Measurements from ENCODE around the gene EXOC6B. TPM values are rescaled to one million over a fixed set of nuclear protein-coding genes. Genes with fewer than 3 reads are reported as not detected.

The EXOC6B gene
- total RNA-seq, 1 experiment from 2014 or later = 40.1 TPM

DNA sequence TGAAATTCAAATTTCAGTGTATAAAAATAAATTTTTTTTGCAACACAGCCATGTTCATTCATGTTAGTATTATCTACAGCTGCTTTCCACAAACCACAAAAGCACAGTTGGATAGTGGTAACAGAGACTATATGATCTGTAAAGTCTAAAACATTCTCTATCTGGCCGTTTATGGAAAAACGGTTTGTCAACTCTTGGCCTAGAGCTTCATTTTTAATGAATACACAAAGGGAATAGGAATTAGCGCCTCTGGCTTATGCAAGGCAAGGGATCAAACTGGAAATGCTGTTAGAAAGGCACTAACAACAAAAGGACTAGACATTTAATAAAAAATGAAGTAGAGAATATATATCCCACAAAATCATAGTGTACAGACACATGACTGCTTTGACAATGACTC, 211.9 kb downstream of the EXOC6B start:
- no peak overlapping the region for H2BK20ac ChIP-seq (ENCODE audit: low read depth, low read length, poor library complexity, severe bottlenecking)
- H4K91ac ChIP-seq (ENCODE audit: insufficient read length, low read depth, low read length) = no peak overlapping the region
- H3K27ac Mint-ChIP-seq = no peak overlapping the region
- H3K4me2 ChIP-seq (ENCODE audit: insufficient read depth, insufficient read length, low read length) = no peak overlapping the region
- no peaks in the 10 kb centered on the region for H4K20me1 ChIP-seq (ENCODE audit: control insufficient read depth, insufficient read depth, insufficient read length)
- no peaks in the 10 kb centered on the region for H3K9me3 ChIP-seq (ENCODE audit: control insufficient read depth, low read depth, low read length)
- H3K23me2 ChIP-seq (ENCODE audit: insufficient read length, low read depth, low read length, poor library complexity, severe bottlenecking) = no peaks in the 10 kb centered on the region
- no peak overlapping the region for H2AFZ ChIP-seq (ENCODE audit: low read length)
- H3K4me1 Mint-ChIP-seq = peaks cover 6 to 9% of the 10 kb centered on the region in 2 experiments
- no peaks in the 10 kb centered on the region for H3K79me1 ChIP-seq (ENCODE audit: insufficient read depth, low read depth, low read length, poor library complexity, severe bottlenecking)
- H3K79me2 ChIP-seq (ENCODE audit: insufficient read depth, low read length) = no peaks in the 10 kb centered on the region
- H4K8ac ChIP-seq (replicated peaks; ENCODE audit: insufficient read length, low read depth, low read length) = no peak overlapping the region
- no peak overlapping the region for H3K27ac ChIP-seq (ENCODE audit: insufficient read length, low read depth, low read length)
- H3K18ac ChIP-seq (ENCODE audit: insufficient read length, low read depth, low read length) = no peak overlapping the region
- no peaks in the 10 kb centered on the region for H3K27me3 ChIP-seq (ENCODE audit: insufficient read depth, low read length)
- H3K36me3 Mint-ChIP-seq (ENCODE audit: insufficient read depth in 1 of 3, low read depth in 3 of 3) = peaks cover 18 to 31% (median 24%) of the 10 kb centered on the region in 3 experiments
- H3K9me3 Mint-ChIP-seq = peaks cover 25 to 27% of the 10 kb centered on the region in 2 experiments
- H3T11ph ChIP-seq (ENCODE audit: low read length) = no peak overlapping the region
- no peak overlapping the region for H2BK15ac ChIP-seq (ENCODE audit: low read depth, low read length)
- no peak overlapping the region for H3K56ac ChIP-seq (ENCODE audit: insufficient read length, low read depth, low read length)
- DNase-seq = no peak
- H4K5ac ChIP-seq (ENCODE audit: insufficient read length, low read depth, low read length) = no peak overlapping the region
- H3K23ac ChIP-seq (ENCODE audit: insufficient read length, low read depth, low read length) = no peak overlapping the region
- no peak overlapping the region for H3K4me3 Mint-ChIP-seq
- TF ChIP-seq, protein P1, sequence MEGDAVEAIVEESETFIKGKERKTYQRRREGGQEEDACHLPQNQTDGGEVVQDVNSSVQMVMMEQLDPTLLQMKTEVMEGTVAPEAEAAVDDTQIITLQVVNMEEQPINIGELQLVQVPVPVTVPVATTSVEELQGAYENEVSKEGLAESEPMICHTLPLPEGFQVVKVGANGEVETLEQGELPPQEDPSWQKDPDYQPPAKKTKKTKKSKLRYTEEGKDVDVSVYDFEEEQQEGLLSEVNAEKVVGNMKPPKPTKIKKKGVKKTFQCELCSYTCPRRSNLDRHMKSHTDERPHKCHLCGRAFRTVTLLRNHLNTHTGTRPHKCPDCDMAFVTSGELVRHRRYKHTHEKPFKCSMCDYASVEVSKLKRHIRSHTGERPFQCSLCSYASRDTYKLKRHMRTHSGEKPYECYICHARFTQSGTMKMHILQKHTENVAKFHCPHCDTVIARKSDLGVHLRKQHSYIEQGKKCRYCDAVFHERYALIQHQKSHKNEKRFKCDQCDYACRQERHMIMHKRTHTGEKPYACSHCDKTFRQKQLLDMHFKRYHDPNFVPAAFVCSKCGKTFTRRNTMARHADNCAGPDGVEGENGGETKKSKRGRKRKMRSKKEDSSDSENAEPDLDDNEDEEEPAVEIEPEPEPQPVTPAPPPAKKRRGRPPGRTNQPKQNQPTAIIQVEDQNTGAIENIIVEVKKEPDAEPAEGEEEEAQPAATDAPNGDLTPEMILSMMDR (conservative IDR thresholded peaks at IDR 0.05) = no peak
- H2BK5ac ChIP-seq (ENCODE audit: insufficient read length, low read length) = no peak overlapping the region
- no peaks in the 10 kb centered on the region for H3K27me3 Mint-ChIP-seq (ENCODE audit: low read depth)
- H3K4me1 ChIP-seq (ENCODE audit: insufficient read depth, low read length) = no peaks in the 10 kb centered on the region
- H3K14ac ChIP-seq (ENCODE audit: insufficient read depth, low read length) = no peak overlapping the region
- no peak overlapping the region for H3K4ac ChIP-seq (ENCODE audit: low read depth, low read length)
- H2BK12ac ChIP-seq (ENCODE audit: insufficient read length, low read depth, low read length) = no peak overlapping the region
- H3K9ac ChIP-seq (ENCODE audit: extremely low read depth, insufficient read length, low read length) = no peak overlapping the region
- no peak overlapping the region for H2BK120ac ChIP-seq (ENCODE audit: low read depth, low read length, poor library complexity, severe bottlenecking)
- no CpG with 5 or more reads among the region's 3 CpGs for WGBS (ENCODE audit: extremely low coverage, insufficient read length, low lambda C conversion rate)
- H2AK5ac ChIP-seq (ENCODE audit: insufficient read length, low read length) = no peak overlapping the region
